NCI-H2227 treated with DMSO at 0.1 percent for 48 hours (cell line): ENCODE results near the gene COL12A1.

Source experiments
- DNase-seq: peaks from one replicate; lab custom pipeline; 2025; lab: John Stamatoyannopoulos, UW

Gene COL12A1

GRCh38 chr6:75142721-75143120 is 63.1 kb downstream of the COL12A1 start:
- DNase-seq, result no peak

DNA sequence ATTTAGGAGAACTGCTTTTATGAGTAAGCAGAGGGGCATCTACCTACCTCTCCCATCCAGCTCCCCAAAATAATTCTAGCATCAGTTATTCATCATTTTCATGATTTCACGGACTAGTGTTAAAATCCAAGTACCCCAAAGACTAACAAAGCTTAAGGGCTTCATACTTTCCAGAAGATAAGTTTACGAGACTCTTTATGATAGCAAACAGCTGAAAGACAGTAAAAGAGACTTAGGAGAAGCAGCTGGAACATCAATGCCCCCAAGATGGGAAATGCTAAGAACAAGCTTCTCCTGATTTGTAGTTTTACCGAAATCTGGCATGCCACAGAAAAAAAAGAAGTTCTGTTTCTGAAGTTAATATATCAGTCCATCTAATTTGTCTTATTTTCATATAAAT is 70.0 kb downstream of the COL12A1 start:
- DNase-seq, result no peak

GRCh38 chr6:75135450-75135849 is 70.4 kb downstream of the COL12A1 start:
- DNase-seq, result no peak

DNA sequence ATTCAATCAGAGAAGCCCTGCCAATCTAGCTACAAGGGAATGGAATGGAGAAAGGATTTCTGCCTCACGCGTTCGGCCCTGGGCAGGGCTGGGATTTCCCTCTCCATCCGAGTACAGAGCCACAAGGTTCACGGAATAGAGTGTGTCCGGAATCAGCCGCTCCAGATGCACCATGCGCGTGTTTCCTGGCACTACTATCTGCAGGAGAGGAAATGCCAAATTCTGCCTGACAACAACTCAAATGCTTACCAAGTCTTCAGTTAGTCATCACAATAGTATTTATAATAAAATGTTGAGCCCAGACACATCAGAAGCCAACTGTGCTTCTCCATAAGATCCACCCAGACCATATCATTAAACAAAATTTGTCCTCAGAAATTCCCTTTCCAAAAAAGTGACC is 75.1 kb downstream of the COL12A1 start:
- no peak for DNase-seq

DNA sequence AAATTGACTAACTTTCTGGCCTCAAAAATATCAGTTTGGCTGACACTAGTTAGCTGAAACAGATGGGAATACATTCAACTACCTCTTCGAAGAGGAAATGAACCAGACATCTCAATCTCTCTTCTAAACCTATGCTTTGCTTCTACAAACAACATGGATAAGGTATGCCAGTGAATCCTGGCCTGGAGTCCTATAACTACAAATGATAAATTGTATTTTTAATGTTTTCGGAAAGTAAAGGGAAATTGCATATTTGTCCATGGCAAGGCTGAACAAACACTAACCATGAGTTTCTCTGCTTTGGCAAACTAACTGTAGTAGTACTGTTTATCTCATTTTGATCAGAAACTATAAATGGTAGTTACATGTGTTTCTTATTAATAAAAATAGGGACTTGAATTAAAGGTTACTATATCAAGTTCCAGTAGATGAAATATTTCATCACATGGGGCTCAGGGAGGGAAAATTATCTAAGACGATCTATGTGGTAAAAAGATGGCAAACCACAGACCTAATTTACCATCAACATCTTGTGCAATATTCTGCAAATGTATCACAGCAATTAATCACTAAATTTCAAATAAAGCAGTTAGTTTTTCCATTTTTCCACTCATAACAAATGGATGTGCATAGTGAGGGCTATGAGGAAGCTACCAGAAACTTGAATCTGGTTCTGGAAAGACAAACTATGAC is 76.8 kb downstream of the COL12A1 start:
- no peak for DNase-seq

GRCh38 chr6:75126518-75126917 is 79.3 kb downstream of the COL12A1 start:
- no peak for DNase-seq

DNA sequence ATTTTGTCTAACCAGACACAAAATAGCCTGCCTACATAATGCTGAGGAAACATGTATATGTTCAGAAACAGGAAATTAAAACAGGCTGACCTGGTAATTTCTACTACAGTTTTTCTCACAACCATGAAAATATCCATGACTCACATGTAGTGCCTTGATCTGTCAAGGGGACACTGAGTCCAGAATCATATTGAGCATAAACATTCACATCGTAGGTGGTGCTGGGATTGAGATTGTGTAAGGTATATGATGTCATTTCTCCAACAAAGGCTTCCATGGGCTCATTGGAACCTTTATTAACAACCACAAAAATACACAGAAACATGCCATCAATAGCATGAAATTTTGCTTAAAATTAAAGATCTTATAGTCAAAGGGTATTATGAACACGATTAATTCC is 80.9 kb downstream of the COL12A1 start:
- no peak for DNase-seq

GRCh38 chr6:75124085-75124484 is 81.8 kb downstream of the COL12A1 start:
- no peak for DNase-seq

- no peak for DNase-seq
Observed at GRCh38 chr6:75118925-75119515, 86.8 kb downstream of the COL12A1 start.

DNA sequence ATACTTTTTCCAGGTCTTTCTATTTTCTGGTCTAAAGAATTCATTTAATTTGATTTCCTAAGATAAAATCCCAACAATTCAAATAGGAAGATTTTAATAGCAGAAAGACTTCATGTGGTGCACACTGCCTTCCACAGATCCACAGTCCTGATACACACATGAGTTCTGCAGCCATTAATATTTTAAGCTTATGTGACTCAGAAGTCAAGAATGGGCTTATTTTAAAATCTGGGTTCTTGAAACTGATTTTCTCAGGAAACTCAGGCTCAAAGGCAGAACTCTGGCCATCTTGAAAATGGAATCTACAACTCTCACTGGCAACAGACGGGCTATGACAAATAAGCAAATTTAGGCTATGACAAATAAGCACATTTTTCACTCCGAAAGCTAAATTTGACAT is 88.2 kb downstream of the COL12A1 start:
- DNase-seq, result no peak

DNA sequence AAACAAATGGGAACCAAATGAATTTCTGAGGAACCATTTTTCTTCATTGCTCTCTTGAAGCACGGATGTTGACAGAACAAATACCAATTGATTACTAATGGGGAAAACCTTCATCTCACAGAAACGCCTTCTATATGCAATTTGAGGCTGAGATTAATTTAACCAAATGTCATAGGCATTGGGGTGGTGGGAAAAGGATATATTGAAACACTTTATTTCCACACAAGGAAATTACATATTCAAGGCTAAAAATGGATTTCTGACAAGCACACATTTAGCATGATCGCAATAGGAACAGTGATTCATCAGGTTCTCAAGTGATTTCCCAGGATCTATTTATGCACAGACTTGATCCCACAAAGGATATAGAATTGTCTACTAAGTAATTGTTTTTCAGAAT is 88.9 kb downstream of the COL12A1 start:
- DNase-seq, result no peak

GRCh38 chr6:75115481-75115880 is 90.4 kb downstream of the COL12A1 start:
- DNase-seq, result no peak

- no peak for DNase-seq
Observed at GRCh38 chr6:75114806-75115205, 91.0 kb downstream of the COL12A1 start.

DNA sequence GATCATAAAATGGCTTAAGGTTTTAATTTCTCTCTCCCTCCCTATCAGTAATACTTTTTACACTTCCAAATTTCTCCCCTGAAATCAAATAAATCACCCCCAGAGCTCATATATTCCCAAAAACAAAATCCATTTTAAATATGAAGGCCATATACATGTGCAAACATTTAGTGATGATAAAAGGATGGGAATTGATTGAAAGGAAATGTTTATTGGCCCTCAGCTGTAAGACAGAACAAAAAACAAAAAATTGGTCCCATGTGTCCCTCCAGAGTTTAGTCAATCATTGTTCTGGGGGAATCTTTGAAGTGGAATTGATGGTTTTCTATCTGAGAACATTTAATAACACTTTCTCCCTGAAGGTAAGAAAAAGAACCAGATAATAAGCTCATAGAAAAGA is 91.7 kb downstream of the COL12A1 start:
- no peak for DNase-seq

- no peak for DNase-seq
Observed at GRCh38 chr6:75113446-75113845, 92.4 kb downstream of the COL12A1 start.

DNA sequence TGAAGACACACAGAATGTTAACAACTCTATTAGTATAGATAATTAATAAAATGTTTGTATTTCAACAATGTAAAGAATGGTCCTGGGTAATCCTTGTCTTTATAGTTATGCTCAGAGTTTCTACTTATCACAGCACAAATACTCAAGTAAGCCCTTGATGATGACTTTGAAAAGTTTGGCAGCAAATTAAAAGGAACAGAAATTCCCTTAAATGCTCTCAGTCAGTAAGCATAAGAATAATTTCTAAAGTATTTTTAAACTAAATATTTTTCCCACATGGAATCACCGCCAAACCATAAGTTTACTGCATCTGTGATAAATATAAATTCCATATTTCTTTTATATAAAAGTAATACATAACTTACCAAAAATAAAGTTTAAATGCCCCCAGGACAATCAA is 96.1 kb downstream of the COL12A1 start:
- DNase-seq, result no peak

DNA sequence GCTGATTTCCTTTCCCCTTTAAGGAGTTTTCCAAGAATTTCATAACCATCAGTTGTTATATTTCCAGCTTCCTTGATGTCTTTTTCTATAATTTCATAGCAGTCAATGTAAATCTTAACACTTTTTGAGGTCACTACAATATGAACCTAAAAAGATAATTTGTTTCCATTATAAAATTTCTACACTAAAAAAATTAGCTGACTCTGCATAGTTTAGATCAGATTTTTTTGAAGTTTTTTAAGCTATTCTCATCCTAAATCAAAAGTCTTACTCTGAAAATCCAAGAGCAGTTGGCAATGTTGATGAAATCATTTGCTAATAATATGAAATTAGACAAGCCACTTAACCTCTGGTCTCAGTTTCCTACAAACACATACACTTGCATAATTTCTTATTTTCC is 96.8 kb downstream of the COL12A1 start:
- no peak for DNase-seq

GRCh38 chr6:75108333-75108974 is 97.4 kb downstream of the COL12A1 start:
- no peak for DNase-seq

DNA sequence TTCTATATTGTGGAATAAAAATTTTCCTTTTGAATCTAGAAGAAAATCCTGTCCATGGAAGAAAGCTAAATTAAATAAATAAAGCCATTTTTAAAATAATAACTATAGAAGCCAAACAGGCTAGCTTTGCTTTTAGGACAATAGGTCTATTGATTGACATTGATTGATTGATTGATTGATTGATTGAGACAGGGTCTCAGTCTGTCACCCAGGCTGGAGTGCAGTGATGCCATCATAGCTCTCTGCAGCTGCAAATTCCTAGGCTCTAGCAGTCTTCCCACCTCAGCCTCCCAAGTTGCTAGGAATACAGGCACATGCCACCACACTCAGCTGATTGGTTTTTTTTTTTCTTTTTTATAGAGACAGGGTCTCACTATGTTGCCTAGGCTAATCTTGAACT is 97.9 kb downstream of the COL12A1 start:
- DNase-seq, result no peak

DNA sequence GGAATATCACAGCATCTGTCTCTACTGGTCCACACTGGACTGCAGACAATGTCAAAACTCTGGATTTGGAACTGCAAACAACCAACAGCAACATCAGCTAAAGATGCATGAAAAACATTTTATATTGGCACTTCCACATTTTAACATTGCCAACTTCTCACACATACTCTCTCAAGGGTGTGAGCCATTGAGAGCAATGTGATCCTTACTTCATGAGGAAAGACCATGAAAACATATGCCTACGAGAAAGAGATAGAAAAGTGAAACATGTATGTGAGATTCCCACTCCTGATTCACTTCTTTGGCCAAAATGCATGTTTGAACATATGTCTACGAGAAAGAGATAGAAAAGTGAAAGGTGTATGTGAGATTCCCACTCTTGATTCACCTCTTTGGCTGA is 99.4 kb downstream of the COL12A1 start:
- no peak for DNase-seq

- DNase-seq, result no peak
Observed at GRCh38 chr6:75103431-75103830, 102.4 kb downstream of the COL12A1 start.

DNA sequence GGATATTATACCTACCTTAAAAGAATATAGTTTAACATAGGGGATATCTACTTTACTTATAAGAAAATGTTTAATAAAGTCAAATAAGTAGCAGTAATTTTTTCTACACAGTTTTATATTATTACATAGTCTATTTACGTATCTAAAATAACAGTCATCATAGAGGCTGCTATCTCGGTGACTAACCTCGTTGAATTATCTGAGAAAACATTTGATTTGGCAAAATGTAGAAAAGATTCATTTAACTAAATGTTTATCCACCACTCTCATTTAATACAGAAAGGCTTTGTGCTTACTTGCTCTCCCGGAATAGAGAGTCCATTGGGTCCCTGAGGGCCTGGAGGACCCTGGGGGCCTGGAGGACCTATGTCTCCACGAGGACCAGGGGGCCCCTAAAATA is 103.6 kb downstream of the COL12A1 start:
- no peak for DNase-seq

GRCh38 chr6:75101896-75102295 is 104.0 kb downstream of the COL12A1 start:
- no peak for DNase-seq

GRCh38 chr6:75098709-75099108 is 107.1 kb downstream of the COL12A1 start:
- no peak for DNase-seq
